Activated naive CD4-positive, alpha-beta T cell treated with anti-CD3 and anti-CD28 coated beads, Interleukin-2, amount 10 ng/mL, durations not matched to agents 7 days and 5 days (primary cell): ENCODE results near the gene CST5.
"Not testable (repeated sequence)": the region's sequence is repeated elsewhere in the genome, so short reads cannot be mapped to it uniquely, and the experiment has no call there.

Experiments used
- CTCF ChIA-PET: fragments of 350-600 bp; sonication (Branson Sonifier 250); formaldehyde crosslinking; loops from one replicate; lab custom pipeline; 2021; ENCODE audit warnings: antibody characterized with exemption; lab: Charles Lee
- DNase-seq: peaks from one replicate; pipeline ENCODE4 v3.0.0-alpha.2; 2020
- H3K27ac Mint-ChIP-seq: one replicate; pipeline ENCODE4 v1.8.0; 2021; ENCODE audit warnings: mild to moderate bottlenecking, moderate library complexity, mixed read lengths
- H3K27me3 Mint-ChIP-seq: one replicate; pipeline ENCODE4 v1.8.0; 2021; ENCODE audit warnings: mild to moderate bottlenecking, mixed read lengths
- H3K36me3 Mint-ChIP-seq: one replicate; pipeline ENCODE4 v1.8.0; 2021; ENCODE audit warnings: mixed read lengths
- H3K4me1 Mint-ChIP-seq: one replicate; pipeline ENCODE4 v1.8.0; 2021; ENCODE audit warnings: mixed read lengths
- H3K4me3 Mint-ChIP-seq: one replicate; pipeline ENCODE4 v1.8.0; 2021; ENCODE audit warnings: mild to moderate bottlenecking, moderate library complexity, mixed read lengths
- H3K9me3 Mint-ChIP-seq: one replicate; pipeline ENCODE4 v1.8.0; 2021; ENCODE audit warnings: mixed read lengths

Gene CST5

GRCh38 chr20:23879811-23880374, 345 bp upstream of the CST5 start:
- Mint-ChIP-seq H3K4me1 (no peaks in the 10 kb centered on the region), H3K36me3 (no peaks in the 10 kb centered on the region), H3K9me3 (no peaks in the 10 kb centered on the region), H3K27me3 (peaks cover 5% of the 10 kb centered on the region), H3K27ac (no peak overlapping the region), H3K4me3 (no peak overlapping the region)
- no peak for DNase-seq
- CTCF ChIA-PET = interaction anchor here (0.9 to 1.3 kb wide), 2 partner anchors 9 to 14 kb away, joined by 3 read pairs; no protein-coding TSS in a partner anchor

- no peaks in the 10 kb centered on the region for H3K9me3 Mint-ChIP-seq
Measured at GRCh38 chr20:23878787-23879186, 761 bp downstream of the CST5 start.

GRCh38 chr20:23878016-23878542, 1.5 kb downstream of the CST5 start:
- H3K9me3 Mint-ChIP-seq, DNase-seq, CTCF ChIA-PET: not testable (repeated sequence)

More at GRCh38 chr20:23878787-23879186, 761 bp downstream of the CST5 start:
- CTCF ChIA-PET = no interaction called here
- Mint-ChIP-seq H3K27ac (no peak overlapping the region), H3K27me3 (peaks cover 9% of the 10 kb centered on the region), H3K36me3 (no peaks in the 10 kb centered on the region), H3K4me1 (no peaks in the 10 kb centered on the region), H3K4me3 (no peak overlapping the region)
- no peak for DNase-seq

GRCh38 chr20:23877524-23877923, 2.0 kb downstream of the CST5 start:
- CTCF ChIA-PET = no interaction called here
- H3K27ac Mint-ChIP-seq = no peak overlapping the region
- H3K36me3 Mint-ChIP-seq = no peaks in the 10 kb centered on the region
- peaks cover 9% of the 10 kb centered on the region for H3K27me3 Mint-ChIP-seq
- H3K4me3 Mint-ChIP-seq = no peak overlapping the region
- no peak for DNase-seq
- H3K4me1 Mint-ChIP-seq = no peaks in the 10 kb centered on the region
- H3K9me3 Mint-ChIP-seq = no peaks in the 10 kb centered on the region

More at GRCh38 chr20:23878016-23878542, 1.5 kb downstream of the CST5 start:
- H3K4me3 Mint-ChIP-seq, H3K27ac Mint-ChIP-seq, H3K4me1 Mint-ChIP-seq, H3K27me3 Mint-ChIP-seq, H3K36me3 Mint-ChIP-seq: not testable (repeated sequence)

- Mint-ChIP-seq H3K27ac (no peak overlapping the region), H3K9me3 (no peaks in the 10 kb centered on the region), H3K27me3 (peaks cover 10% of the 10 kb centered on the region), H3K4me1 (no peaks in the 10 kb centered on the region), H3K36me3 (no peaks in the 10 kb centered on the region), H3K4me3 (no peak overlapping the region)
- CTCF ChIA-PET = no interaction called here
- no peak for DNase-seq
Measured at GRCh38 chr20:23875606-23876237, 3.8 kb downstream of the CST5 start.

- Mint-ChIP-seq H3K27ac (no peak overlapping the region), H3K27me3 (peaks cover 18% of the 10 kb centered on the region), H3K4me3 (no peak overlapping the region), H3K4me1 (no peaks in the 10 kb centered on the region), H3K9me3 (no peaks in the 10 kb centered on the region), H3K36me3 (no peaks in the 10 kb centered on the region)
- no peak for DNase-seq
- CTCF ChIA-PET = no interaction called here
Measured at GRCh38 chr20:23874747-23875146, 4.8 kb downstream of the CST5 start.

GRCh38 chr20:23873370-23874015, 6.1 kb downstream of the CST5 start:
- CTCF ChIA-PET = interaction anchor here (1.7 kb wide), 1 partner anchor 16 kb away, joined by 3 read pairs; no protein-coding TSS in a partner anchor
- Mint-ChIP-seq H3K27ac (no peak overlapping the region), H3K4me1 (no peaks in the 10 kb centered on the region), H3K27me3 (peaks cover 27% of the 10 kb centered on the region), H3K4me3 (no peak overlapping the region), H3K36me3 (no peaks in the 10 kb centered on the region), H3K9me3 (no peaks in the 10 kb centered on the region)
- no peak for DNase-seq

GRCh38 chr20:23872065-23872464, 7.5 kb downstream of the CST5 start:
- H3K27me3 Mint-ChIP-seq = peaks cover 32% of the 10 kb centered on the region
- no peak overlapping the region for H3K4me3 Mint-ChIP-seq
- H3K36me3 Mint-ChIP-seq = no peaks in the 10 kb centered on the region
- H3K4me1 Mint-ChIP-seq = no peaks in the 10 kb centered on the region
- no peak for DNase-seq
- no peaks in the 10 kb centered on the region for H3K9me3 Mint-ChIP-seq
- no peak overlapping the region for H3K27ac Mint-ChIP-seq
- CTCF ChIA-PET = no interaction called here

- Mint-ChIP-seq H3K4me1 (no peaks in the 10 kb centered on the region), H3K9me3 (no peaks in the 10 kb centered on the region), H3K27me3 (peaks cover 34% of the 10 kb centered on the region), H3K36me3 (no peaks in the 10 kb centered on the region), H3K27ac (no peak overlapping the region), H3K4me3 (no peak overlapping the region)
- CTCF ChIA-PET = interaction anchor here (0.7 kb wide), 1 partner anchor 34 kb away, joined by 3 read pairs; no protein-coding TSS in a partner anchor
- DNase-seq = no peak
Measured at GRCh38 chr20:23870461-23870860, 9.1 kb downstream of the CST5 start.

GRCh38 chr20:23869520-23869919, 10.0 kb downstream of the CST5 start:
- H3K27me3 Mint-ChIP-seq = peaks cover 28% of the 10 kb centered on the region
- CTCF ChIA-PET = no interaction called here
- H3K4me3 Mint-ChIP-seq = no peak overlapping the region
- H3K27ac Mint-ChIP-seq = no peak overlapping the region
- no peaks in the 10 kb centered on the region for H3K36me3 Mint-ChIP-seq
- no peaks in the 10 kb centered on the region for H3K4me1 Mint-ChIP-seq
- H3K9me3 Mint-ChIP-seq = no peaks in the 10 kb centered on the region
- DNase-seq = no peak

- no peak for DNase-seq
- H3K4me1 Mint-ChIP-seq = no peaks in the 10 kb centered on the region
- H3K36me3 Mint-ChIP-seq = no peaks in the 10 kb centered on the region
- no peak overlapping the region for H3K27ac Mint-ChIP-seq
- CTCF ChIA-PET = no interaction called here
- peaks cover 28% of the 10 kb centered on the region for H3K27me3 Mint-ChIP-seq
- no peaks in the 10 kb centered on the region for H3K9me3 Mint-ChIP-seq
- H3K4me3 Mint-ChIP-seq = no peak overlapping the region
Measured at GRCh38 chr20:23868321-23868720, 11.2 kb downstream of the CST5 start.

GRCh38 chr20:23867152-23867776, 12.3 kb downstream of the CST5 start:
- Mint-ChIP-seq H3K9me3 (no peaks in the 10 kb centered on the region), H3K36me3 (no peaks in the 10 kb centered on the region), H3K4me3 (no peak overlapping the region), H3K4me1 (no peaks in the 10 kb centered on the region), H3K27me3 (peaks cover 28% of the 10 kb centered on the region), H3K27ac (no peak overlapping the region)
- no peak for DNase-seq
- CTCF ChIA-PET = no interaction called here

GRCh38 chr20:23860771-23861170, 18.8 kb downstream of the CST5 start:
- H3K27me3 Mint-ChIP-seq, H3K27ac Mint-ChIP-seq, H3K4me3 Mint-ChIP-seq, H3K4me1 Mint-ChIP-seq, H3K36me3 Mint-ChIP-seq, DNase-seq, CTCF ChIA-PET, H3K9me3 Mint-ChIP-seq: not testable (repeated sequence)

- no peaks in the 10 kb centered on the region for H3K36me3 Mint-ChIP-seq
- peaks cover 11% of the 10 kb centered on the region for H3K27me3 Mint-ChIP-seq
- DNase-seq = no peak
- H3K4me3 Mint-ChIP-seq = no peak overlapping the region
- H3K27ac Mint-ChIP-seq = no peak overlapping the region
- H3K4me1 Mint-ChIP-seq = no peaks in the 10 kb centered on the region
- H3K9me3 Mint-ChIP-seq = no peaks in the 10 kb centered on the region
- CTCF ChIA-PET = no interaction called here
Measured at GRCh38 chr20:23857962-23858595, 21.5 kb downstream of the CST5 start.
